ENCODE measurements around the gene UBE2J1. TPM values are rescaled to one million over a fixed set of nuclear protein-coding genes. Genes with fewer than 3 reads are reported as not detected.

Gene UBE2J1
- total RNA-seq, 2 donors from 2014 or later: 32.1 to 57.2 TPM

DNA sequence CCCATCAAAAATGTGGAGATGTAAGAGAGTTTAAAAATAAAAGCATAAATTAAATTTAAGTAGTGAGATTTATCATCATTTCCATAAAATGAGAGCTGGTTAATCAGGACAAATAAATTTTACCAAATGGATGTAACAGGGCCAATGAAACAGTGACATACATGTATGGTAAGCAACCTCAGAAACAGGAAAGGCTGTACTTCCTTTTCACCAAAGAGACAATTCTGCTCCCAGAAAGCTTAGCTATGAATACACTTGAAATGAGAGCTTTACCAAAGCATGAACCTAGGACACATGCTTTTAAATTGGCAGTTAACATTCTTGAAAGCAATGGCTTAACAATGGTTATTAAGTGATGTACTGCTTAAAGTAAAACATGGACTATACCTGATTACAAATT lies 12.1 kb upstream of the UBE2J1 start:
- DNase-seq: no peak
- TF ChIP-seq, protein P1, sequence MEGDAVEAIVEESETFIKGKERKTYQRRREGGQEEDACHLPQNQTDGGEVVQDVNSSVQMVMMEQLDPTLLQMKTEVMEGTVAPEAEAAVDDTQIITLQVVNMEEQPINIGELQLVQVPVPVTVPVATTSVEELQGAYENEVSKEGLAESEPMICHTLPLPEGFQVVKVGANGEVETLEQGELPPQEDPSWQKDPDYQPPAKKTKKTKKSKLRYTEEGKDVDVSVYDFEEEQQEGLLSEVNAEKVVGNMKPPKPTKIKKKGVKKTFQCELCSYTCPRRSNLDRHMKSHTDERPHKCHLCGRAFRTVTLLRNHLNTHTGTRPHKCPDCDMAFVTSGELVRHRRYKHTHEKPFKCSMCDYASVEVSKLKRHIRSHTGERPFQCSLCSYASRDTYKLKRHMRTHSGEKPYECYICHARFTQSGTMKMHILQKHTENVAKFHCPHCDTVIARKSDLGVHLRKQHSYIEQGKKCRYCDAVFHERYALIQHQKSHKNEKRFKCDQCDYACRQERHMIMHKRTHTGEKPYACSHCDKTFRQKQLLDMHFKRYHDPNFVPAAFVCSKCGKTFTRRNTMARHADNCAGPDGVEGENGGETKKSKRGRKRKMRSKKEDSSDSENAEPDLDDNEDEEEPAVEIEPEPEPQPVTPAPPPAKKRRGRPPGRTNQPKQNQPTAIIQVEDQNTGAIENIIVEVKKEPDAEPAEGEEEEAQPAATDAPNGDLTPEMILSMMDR (IDR thresholded peaks at IDR 0.05): no peak
- no peaks in the 10 kb centered on the region for H3K36me3 ChIP-seq
- H3K4me3 ChIP-seq: no peak overlapping the region
- no peak overlapping the region for H3K27ac ChIP-seq
- no peak overlapping the region for H3K9ac ChIP-seq (ENCODE audit: low read depth in 2 of 2, low read length in 2 of 2)
- intact Hi-C loops (cut with DNase I): loop anchor here (10.0 kb wide), 1 partner anchor 50 kb away; the partner anchor contains the start of gene GABRR2
- H3K9me3 ChIP-seq: no peaks in the 10 kb centered on the region
- no peaks in the 10 kb centered on the region for H3K4me1 ChIP-seq
- no peaks in the 10 kb centered on the region for H3K27me3 ChIP-seq

DNA sequence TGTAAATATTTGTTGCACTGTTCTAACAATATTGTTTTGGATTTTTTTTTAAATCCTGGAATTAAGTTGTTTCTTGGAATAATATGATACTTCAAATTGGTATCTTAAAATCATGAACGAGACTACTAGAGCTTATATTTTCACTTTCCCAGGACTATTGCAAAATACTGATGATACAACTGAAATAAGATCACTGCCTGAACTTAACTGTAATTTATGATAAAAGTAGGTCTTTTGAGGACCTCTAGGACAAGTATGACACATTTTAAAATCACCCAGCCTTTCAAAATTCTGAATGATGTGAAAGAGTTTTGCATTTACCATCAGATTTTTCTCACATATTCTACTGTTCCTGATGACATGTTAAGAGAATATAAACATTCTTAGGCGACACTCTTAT lies 8.6 kb upstream of the UBE2J1 start:
- Histone ChIP-seq H3K27me3 (no peaks in the 10 kb centered on the region), H3K36me3 (no peaks in the 10 kb centered on the region)

DNA sequence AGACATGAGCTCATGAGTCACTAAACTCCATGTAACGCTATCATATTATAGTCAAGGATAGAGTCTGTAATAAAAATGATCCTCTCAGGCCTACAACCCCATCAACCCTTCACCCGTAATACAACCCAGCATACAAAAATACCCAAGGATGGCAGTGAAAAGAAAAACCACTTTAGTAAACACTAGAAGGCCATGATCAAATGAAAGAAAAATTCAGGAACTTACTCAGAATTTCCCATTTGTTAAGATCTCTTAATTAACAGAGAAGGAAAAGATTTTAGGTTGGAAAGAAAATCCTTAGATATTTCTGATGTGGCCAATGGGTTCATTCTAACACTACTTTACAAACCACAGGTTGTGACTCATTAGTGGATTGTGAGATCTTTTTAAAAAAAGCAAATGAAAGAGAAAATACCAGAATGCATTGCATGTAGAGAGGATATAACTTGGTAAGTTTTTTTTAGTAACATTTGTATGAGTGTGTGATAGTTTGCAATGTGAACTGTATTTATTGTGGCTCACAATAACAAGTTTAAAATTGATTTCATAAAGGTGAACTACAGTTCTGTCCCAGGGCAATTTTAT lies 8.0 kb upstream of the UBE2J1 start:
- H3K27ac ChIP-seq: no peak overlapping the region
- H3K9ac ChIP-seq (ENCODE audit: low read depth in 2 of 2, low read length in 2 of 2): no peak overlapping the region
- H3K4me1 ChIP-seq: no peaks in the 10 kb centered on the region
- no peaks in the 10 kb centered on the region for H3K27me3 ChIP-seq
- no peaks in the 10 kb centered on the region for H3K36me3 ChIP-seq
- no peaks in the 10 kb centered on the region for H3K9me3 ChIP-seq
- DNase-seq: no peak
- H3K4me3 ChIP-seq: no peak overlapping the region
- TF ChIP-seq, protein P1 (IDR thresholded peaks at IDR 0.05): no peak
- intact Hi-C loops (cut with DNase I): loop anchor here (10.0 kb wide), 1 partner anchor 46 kb away; the partner anchor contains the start of gene GABRR2

More for the DNA sequence above, 8.6 kb upstream of the UBE2J1 start:
- TF ChIP-seq, protein P1 (IDR thresholded peaks at IDR 0.05): no peak
- no peak overlapping the region for H3K9ac ChIP-seq (ENCODE audit: low read depth in 2 of 2, low read length in 2 of 2)
- intact Hi-C loops (cut with DNase I): loop anchor here (10.0 kb wide), 1 partner anchor 46 kb away; the partner anchor contains the start of gene GABRR2
- no peaks in the 10 kb centered on the region for H3K9me3 ChIP-seq
- no peak overlapping the region for H3K4me3 ChIP-seq
- no peak overlapping the region for H3K27ac ChIP-seq
- no peaks in the 10 kb centered on the region for H3K4me1 ChIP-seq
- no peak for DNase-seq

DNA sequence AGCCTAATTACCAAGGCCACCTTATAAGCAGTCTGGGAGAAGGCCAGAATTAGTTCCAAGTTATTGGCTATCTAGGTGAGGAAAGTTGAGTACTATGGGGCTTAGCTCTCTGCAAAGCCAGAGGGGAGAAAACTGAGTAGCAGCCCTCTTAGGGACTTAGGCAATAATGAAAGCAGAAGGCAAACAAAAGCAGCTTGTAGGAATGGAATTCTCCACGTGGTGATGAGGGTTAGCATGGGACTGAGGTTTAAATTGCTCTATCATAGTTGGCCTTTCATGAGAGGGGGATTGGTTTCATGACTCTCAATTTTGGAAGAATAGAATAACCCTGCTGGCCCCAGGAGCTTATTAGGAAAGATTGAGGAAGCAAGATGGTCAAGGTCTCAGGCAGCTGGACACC lies 7.0 kb upstream of the UBE2J1 start:
- TF ChIP-seq, protein P1 (IDR thresholded peaks at IDR 0.05): no peak
- intact Hi-C loops (cut with DNase I): no loop called here
- Histone ChIP-seq H3K27me3 (no peaks in the 10 kb centered on the region), H3K4me3 (no peak overlapping the region), H3K36me3 (no peaks in the 10 kb centered on the region), H3K9me3 (no peaks in the 10 kb centered on the region), H3K27ac (no peak overlapping the region), H3K4me1 (no peaks in the 10 kb centered on the region), H3K9ac (ENCODE audit: low read depth in 2 of 2, low read length in 2 of 2) (no peak overlapping the region)
- no peak for DNase-seq

DNA sequence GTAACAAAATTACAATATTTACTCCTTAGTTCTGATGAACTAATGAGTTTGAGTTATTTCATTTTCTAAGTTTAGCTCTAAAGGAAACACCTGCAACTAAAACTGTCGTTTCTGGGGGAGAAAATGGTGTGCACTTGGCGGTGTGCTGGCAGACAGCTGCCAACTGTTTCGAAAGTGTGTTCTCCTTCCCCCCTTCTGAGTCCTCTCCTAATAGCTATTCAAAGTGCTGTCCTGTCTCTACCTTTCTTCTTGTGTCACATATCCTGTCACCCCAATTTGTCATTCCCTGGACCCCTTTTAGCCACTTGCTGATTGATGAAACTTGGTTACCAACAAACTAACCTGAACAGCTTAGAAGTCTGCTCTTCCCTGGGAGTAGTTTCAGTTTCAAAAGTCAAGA lies 4.9 kb upstream of the UBE2J1 start:
- H3K27ac ChIP-seq: no peak overlapping the region
- H3K9me3 ChIP-seq: no peaks in the 10 kb centered on the region
- H3K9ac ChIP-seq (ENCODE audit: low read depth in 2 of 2, low read length in 2 of 2): no peak overlapping the region
- intact Hi-C loops (cut with DNase I): no loop called here
- H3K36me3 ChIP-seq: no peaks in the 10 kb centered on the region
- no peak overlapping the region for H3K4me3 ChIP-seq
- H3K4me1 ChIP-seq: no peaks in the 10 kb centered on the region
- H3K27me3 ChIP-seq: no peaks in the 10 kb centered on the region
- DNase-seq: no peak
- TF ChIP-seq, protein P1 (IDR thresholded peaks at IDR 0.05): no peak
